OCI-LY1 (cell line): ENCODE results near the gene PILRB.

ENCODE experiments used
- CTCF ChIP-seq: fragments of 200-600 bp; sonication (generic), shearing (Covaris generic); IDR thresholded peaks from 2 replicates; pipeline ENCODE4 v1.5.1; 2017; ENCODE audit warnings: mild to moderate bottlenecking, antibody characterized with exemption, low read length, moderate library complexity, mixed read lengths
- EZH2 ChIP-seq: fragments of 200-600 bp; sonication (generic), shearing (Covaris generic); IDR thresholded peaks from 2 replicates; pipeline ENCODE4 v1.8.0; 2017; ENCODE audit warnings: borderline replicate concordance, mixed run types, mild to moderate bottlenecking, antibody characterized with exemption, low read length, moderate library complexity, mixed read lengths

- TF ChIP-seq CTCF (no peak), EZH2 (no peak)
Observed at GRCh38 chr7:100380196-100380595, 22.3 kb downstream of the PILRB start.
